H1 (cell line): ENCODE results near the gene SMIM28.

ENCODE experiments used
- BACH1 ChIP-seq: IDR thresholded peaks from 2 replicates; pipeline ENCODE4 v1.6.1; 2012; ENCODE audit warnings: low read length, improper control_type of control experiment
- CTCF ChIP-seq, 3 experiments: IDR thresholded peaks; 1 replicate in 2 of 3; 2 replicates in 1 of 3; pipeline versions ENCODE4 v1.5.1 to v1.6.1; 2011; ENCODE audit warnings: low read length in 3 of 3, mild to moderate bottlenecking in 3 of 3, inconsistent platforms in 2 of 3, low read depth in 1 of 3, moderate library complexity in 1 of 3; ENCODE audit not compliant: insufficient read depth in 1 of 3; ENCODE audit errors: control extremely low read depth in 1 of 3
- EZH2 ChIP-seq: fragments of 200-600 bp; sonication (generic); IDR thresholded peaks from 2 replicates; pipeline ENCODE4 v1.7.1; 2012; ENCODE audit warnings: low read depth, mild to moderate bottlenecking, moderate library complexity, low read length, inconsistent platforms; ENCODE audit not compliant: severe bottlenecking
- MAX ChIP-seq: IDR thresholded peaks from 2 replicates; pipeline ENCODE4 v1.6.1; 2012; ENCODE audit warnings: inconsistent platforms
- POLR2A ChIP-seq, 2 experiments: IDR thresholded peaks; 1 replicate in 1 of 2; 2 replicates in 1 of 2; pipeline ENCODE4 v1.6.1; 2011; ENCODE audit warnings: low read depth in 2 of 2, low read length in 2 of 2, mild to moderate bottlenecking in 2 of 2; ENCODE audit errors: control extremely low read depth in 1 of 2
- RAD21 ChIP-seq, 2 experiments: IDR thresholded peaks in 1 of 2; conservative IDR thresholded peaks in 1 of 2; 2 replicates each; pipeline ENCODE4 v1.6.1; 2011; ENCODE audit warnings: low read depth in 2 of 2, low read length in 2 of 2, improper control_type of control experiment in 1 of 2, inconsistent platforms in 1 of 2, mild to moderate bottlenecking in 1 of 2, moderate library complexity in 1 of 2
- SP2 ChIP-seq: IDR thresholded peaks from 2 replicates; pipeline ENCODE4 v1.6.1; 2012; ENCODE audit warnings: mild to moderate bottlenecking, low read length, inconsistent platforms
- TAF1 ChIP-seq: IDR thresholded peaks from 2 replicates; pipeline ENCODE4 v1.6.1; 2011; ENCODE audit warnings: mild to moderate bottlenecking, low read depth, low read length
- YY1 ChIP-seq: IDR thresholded peaks from 2 replicates; pipeline ENCODE4 v1.6.1; 2011; ENCODE audit warnings: low read depth, mild to moderate bottlenecking, low read length

- TF ChIP-seq CTCF (IDR thresholded peaks at IDR 0.05; ENCODE audit: control extremely low read depth in 1 of 3, insufficient read depth in 1 of 3, low read depth in 1 of 3, low read length in 3 of 3) (no peak), POLR2A (IDR thresholded peaks at IDR 0.05; ENCODE audit: control extremely low read depth in 1 of 2, low read depth in 2 of 2, low read length in 2 of 2) (no peak), YY1 (no peak), EZH2 (no peak), BACH1 (no peak), SP2 (no peak), MAX (no peak), TAF1 (no peak), RAD21 (IDR thresholded peaks at IDR 0.05 in 1 of 2, conservative IDR thresholded peaks at IDR 0.05 in 1 of 2; ENCODE audit: low read depth in 2 of 2, low read length in 2 of 2) (no peak)
Observed at GRCh38 chr6:138431256-138432062, 53.8 kb downstream of the SMIM28 start.
